DMS153 (cell line): ENCODE measurements around the gene DBNL.

Experiments used
- DNase-seq: peaks from one replicate; lab custom pipeline; 2025; lab: John Stamatoyannopoulos, UW

DBNL gene

DNA sequence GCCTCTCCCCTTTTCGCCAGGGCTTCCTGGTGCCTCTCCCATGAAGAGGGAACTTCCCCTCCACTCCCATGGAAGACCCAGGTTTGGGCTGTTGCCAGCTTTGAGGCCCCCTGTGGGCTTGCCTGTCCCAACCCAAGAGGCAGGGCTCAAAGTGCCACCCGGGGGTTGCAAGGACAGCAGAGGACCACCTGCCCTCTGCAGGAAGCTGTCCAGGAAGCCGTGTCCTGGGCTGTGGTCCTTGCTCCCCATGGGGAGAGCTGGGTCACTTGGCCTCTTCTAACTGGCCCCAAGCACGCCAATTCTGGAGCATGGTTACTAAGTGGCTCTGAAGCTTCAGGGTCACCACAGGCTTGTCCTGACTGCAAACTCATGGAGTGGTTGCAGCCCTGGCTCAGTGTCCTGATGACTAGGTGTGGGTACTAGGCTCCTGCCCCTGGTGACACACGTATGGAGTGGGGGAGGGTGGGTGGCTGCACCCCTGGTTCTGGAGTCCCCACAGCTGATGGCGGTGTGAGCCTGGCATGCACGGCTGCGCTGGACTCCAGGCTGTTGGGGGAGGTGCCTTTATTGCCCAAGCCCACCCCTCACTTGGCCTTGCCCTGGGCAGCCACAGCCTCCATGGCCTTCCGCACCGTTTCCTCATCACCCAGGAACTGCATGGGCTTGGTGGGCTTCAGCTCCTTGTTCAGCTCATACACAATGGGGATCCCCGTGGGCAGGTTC, 17.8 kb downstream of the DBNL start:
- DNase-seq: no peak

DNA sequence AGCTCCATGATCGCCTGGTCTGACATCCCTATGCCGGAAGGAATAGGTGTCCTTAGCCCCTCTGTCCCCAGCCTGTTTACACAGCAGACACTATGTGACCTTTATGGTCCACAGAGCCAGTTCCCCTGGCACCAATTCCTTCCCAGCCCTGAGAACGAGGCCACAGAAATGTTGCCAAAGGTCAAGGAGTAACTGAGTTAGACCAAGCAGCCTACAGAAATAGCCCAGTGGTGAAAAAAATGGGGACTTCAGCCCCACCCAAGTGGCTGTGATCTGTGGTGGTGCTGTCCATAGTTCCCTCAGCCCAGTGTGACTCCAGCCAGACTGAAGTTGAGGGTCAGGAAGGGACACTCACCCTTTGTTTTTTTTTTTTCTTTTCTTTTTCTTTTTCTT, 18.4 kb downstream of the DBNL start:
- DNase-seq: no peak

DNA sequence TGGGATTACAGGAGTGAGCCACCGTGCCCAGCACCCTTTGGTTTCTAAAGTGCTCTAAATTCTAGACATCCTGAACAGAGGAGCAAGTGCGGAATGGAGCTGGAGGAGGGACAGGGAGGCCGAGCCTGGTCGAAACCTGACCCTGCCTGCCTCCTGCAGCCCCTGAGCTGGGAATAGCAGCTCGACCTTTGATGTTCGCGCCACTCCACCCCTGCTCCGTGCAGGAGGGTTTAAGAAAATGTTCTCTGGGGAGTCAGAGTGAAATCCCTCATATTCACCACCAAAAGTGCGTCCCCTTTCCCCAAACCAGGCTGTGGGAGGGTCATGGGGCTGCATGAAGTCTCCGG, 19.0 kb downstream of the DBNL start:
- no peak for DNase-seq

DNA sequence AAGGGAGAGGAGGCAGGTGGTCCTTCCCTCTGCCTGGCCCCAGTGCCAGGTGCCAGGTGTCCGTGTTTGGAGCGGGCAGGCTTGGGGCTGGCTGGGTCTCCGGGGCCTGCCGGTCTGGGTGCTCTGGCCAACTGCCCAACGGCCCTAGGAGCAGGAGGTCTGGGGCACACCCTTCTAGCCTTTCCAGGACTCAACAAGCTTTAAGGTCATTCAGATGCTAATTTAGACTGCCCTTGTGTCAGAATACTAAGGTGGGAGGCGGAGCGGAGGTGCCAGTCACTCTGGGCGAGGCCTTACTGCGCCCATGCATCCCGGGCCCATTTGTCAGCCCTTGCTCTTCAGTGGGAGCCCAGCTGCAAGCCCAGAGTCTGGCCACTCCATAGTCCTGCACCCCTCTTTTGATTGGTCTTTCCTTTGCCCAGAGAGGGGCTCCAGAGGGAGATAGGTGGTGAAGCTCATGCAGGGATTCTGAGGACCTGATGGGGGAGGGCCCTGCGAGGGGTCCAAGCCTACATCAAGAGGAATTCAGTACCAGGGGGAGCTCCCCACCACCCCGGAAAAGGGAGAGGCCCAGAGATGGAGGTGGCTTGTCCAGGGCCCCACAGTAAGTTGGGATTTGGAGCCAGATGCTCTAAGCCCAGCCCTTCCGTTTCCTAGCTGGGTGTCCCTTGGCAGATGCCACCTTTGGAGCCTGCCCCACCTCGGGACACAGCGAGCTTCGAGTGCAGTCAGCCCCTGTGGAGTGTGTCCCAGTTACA, 19.6 kb downstream of the DBNL start:
- DNase-seq: no peak

DNA sequence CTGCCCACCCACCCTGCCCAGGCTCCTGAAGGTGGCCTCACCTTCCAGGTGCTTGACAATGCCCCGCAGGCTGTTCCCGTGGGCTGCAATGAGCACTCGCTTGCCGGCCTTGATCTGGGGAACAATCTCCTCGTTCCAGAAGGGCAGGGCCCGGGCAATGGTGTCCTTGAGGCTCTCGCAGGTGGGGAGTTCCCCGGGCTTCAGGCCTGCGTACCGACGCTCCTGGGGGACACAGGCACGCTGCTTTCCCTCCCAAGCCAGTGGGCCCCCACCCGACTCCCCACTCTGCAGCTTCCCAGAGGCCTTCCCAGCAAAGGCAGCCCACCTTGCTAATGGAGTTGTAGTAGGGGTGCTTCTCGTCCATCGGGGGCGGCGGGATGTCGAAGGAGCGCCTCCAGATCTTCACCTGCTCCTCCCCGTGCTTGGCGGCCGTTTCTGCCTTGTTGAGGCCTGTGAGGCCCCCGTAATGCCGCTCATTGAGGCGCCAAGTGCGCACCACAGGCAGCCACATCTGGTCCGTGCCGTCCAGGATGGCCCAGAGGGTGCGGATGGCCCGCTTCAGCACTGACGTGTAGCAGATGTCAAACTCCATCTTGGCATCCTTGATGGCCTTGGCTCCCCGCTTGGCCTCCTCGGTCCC, 20.4 kb downstream of the DBNL start:
- no peak for DNase-seq

DNA sequence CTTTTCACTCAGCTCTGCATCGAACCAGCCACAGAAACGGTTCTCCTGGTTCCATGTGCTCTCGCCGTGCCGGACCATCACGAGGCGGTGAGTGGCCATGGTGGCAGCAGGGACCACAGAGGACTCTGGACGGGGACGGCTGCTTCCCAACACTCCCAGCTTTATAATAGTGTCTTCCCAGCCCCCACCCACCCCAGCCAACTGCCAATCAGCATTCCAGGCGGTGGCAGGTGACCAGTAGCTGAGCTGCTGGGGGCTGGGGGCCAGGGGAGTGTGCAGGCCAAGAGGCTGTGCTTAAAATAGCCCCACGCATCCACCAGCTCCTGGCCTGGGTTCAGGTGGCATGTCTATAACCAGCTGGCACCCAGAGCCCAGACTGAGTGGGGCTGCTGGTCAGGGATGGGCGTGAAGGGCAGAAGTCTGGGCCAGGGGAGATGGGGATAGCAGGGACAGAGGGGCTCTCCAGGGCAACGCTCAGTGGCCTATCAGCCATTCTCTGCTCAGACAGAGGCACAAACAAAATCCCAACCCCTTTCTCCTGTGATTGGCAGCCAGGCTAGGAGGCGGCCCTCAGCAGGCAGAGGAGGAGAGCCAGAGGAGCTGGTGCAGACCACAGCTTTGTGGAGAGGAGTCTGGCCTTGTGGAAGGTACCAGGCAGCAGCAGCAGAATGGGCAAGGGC, 21.1 kb downstream of the DBNL start, which contains the start of gene PGAM2:
Gene PGAM2, minus strand, starts transcription at position 137 of the 680 bp plus-strand sequence. Its CDS starts 38 bp downstream, at position 99.
- no peak for DNase-seq

DNA sequence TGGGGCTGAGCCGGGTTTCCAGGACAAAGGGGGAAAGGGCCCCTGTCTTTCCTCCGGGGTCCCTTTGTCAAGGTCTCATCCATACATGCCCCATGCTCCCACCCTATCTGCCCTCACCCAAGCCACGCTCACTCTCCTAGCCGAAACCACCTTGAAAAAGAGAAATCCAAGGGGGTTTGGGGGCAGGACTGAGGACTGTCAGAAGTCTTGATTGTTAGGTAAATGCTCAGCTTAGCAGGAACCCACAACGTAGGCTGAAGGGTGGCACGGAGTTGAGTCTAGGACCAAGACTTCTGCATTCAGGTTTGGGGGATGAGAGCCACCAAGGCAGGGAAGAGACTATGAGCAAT, 21.6 kb downstream of the DBNL start:
- DNase-seq: no peak

DNA sequence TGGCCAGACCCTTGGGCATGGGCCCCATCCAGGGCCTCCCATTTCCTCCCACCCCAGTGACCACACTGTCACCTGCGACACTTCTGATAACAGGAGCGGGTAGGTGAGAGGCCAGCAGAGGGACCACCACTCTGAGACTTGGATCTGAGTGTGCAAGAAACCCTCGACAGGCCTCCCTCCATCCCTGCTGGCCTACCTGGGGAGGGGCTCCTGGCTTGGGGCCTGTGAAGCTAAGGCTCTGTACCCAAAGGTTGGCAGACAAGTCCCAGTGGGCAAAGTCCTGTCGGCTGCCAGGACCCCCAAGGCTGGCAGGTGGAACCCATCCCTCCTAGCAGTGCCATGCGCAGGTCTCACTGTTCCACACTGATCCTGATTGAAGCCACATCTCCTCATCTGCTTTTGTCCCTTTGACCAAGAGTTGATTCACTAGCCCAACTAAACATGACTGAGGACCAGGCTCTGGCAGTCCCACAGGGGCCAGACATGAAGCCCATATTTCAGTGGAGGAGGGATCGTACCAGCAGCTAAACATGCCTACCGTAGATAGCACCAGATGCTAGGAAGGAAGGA, 22.1 kb downstream of the DBNL start:
- DNase-seq: no peak

DNA sequence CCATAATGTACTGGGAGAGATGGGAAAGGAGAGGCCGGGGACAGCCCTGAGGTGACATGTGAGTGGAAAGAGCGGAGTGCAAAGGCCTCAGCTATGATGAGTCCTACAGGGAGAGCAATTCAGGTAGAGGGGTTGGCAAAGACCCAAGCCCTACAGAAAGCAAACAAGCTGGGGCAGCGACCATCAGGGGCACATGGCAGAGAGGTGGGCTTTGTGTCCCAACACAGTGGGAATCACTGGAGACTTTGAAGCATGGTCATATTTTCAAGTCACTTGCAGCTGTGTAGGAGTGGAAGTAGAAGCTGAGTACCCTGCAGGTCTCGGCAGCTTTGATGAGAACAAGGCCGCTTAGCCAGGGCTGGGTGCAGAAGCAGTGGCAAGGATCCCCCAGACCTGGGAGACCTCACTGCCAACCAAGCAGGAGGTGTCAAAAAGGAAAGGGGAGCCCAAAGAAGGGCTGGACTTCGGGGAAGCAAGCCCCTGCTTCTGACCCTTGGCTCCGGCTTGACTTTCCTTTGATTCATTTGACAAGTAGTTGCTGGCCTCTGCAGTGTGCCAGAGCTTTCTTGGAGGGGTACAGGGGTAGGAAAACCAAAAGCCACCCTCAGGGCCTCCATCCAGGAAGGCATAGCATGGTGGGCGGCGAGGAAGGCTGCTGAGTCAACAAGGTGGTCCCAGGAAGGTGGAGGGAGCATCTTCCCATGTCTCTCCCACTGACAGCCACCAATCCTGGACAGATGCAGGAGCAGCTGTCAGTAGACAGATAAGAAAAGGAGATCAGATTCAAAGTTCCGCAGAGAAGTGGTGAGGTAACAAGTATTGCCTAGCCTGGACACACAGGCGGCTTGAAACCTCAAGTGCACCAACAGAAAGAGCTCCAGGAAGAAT, 22.8 kb downstream of the DBNL start:
- DNase-seq: no peak

DNA sequence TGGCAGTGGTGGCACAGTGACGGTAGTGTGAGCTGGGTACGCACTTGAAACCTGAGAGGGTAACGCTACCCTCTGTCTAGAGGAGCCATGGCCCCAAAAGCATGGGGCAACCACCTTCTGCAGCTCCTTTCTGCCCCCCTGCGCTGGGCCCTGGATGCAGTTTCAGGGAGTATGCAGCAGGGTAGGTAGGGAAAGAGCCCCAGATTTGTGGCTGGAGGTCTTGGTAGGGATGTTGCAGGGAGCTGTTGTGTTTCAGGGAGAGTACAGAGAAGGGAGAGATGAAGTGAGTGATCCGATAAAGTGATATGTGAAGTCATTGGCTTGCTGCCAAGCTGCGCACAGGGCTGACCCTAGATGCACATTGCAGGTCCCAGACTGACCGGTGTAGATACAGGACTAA, 23.6 kb downstream of the DBNL start:
- DNase-seq: no peak

DNA sequence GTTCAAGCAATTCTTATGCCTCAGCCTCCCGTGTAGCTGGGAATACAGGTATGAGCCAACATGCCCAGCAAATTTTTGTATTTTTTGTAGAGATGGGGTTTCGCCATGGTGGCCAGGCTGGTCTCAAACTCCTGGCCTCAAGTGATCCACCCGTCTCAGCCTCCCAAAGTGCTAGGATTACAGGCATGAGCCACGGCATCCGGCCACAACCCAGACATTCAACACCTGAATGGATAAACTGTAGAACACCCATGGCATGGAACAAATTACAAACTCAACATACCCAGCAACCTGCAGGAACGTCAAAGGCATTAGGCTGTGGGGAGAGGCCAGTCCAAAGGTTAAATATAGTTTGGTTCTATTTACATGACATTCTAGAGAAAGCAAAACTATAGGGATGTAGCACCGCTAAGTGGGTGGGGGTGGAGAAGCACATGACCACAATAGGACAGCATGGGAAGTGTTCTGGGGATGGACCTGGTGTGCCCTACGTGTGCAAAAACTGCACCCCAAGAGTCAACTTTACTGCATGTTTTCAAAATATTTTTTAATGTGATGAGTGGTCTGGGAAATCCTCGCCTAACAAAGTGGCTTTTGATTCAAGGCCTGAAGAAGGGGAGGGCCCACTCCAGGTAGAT, 27.3 kb downstream of the DBNL start:
- DNase-seq: no peak

DNA sequence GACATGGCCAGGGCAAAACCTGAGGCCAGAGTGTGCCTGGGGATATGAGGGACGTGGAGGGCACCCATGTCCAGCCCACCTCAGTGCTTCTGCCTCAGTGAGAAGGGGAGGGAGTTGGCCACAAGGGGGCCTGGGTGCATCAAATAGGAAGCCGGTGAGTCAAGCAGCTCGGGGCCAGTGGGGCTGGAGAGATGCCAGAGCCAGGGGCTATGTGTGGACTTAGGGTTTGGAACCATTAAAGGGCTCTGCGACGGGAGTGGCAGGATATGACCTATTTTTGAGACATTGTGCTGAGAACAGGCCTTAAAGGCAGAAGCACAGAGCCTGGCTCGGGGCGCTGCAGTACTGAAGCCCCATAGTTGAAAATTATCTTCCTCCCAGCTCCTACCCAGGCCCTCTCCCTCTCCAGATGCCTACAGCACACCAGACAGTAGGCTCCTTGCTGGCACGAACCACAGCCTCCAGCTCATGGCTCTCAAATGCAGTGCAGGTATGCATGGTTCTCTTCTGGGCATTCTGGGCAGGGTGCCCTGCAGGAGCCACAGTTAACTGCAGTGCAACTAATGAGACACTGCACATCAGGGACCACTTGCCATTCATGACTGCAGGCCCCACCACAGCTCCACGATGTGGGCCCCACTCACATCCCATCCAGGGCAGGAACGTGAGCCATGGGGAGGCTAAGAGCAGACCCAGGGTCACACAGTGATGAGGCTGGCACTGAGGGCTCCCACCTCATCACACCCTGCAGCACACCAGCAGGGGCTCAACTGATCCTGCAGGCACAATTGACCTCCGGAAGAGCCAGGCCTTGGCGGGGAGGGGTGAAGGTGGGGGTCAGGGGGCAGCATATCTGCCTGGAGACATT, 28.1 kb downstream of the DBNL start:
- DNase-seq: no peak

DNA sequence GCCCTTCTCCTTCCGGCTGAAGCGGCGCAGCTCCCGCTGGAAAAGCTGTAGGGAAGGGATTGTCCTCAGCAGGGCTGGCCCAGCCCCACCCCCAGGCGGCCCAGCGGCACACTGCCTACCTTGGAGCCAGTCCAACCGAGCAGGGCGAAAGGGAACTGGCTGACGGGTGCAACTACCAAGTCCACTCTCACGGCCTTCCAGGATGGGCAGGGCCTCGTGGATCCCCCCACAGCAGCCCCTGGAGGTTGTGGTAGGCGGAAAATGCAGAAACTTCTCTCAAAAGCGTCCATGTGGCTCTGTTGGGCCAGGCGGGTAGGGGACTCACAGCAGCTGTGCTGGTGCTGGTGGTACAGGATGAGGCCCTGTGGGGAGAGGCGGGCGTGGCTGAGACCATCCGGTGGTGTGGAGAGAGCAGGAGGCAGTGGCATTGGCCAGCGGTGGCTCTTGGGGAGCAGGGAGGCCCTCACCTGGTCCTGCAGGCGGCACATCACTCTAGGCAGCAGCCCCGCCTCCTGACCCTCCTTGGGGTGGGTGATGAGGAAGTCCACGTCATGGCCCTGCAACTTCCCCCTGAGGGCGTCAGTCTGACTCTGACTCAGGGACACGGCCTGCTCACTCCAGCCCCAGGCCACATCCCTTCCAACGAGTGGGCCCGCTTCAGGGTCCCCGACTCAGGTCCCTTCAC, 29.3 kb downstream of the DBNL start:
- no peak for DNase-seq

DNA sequence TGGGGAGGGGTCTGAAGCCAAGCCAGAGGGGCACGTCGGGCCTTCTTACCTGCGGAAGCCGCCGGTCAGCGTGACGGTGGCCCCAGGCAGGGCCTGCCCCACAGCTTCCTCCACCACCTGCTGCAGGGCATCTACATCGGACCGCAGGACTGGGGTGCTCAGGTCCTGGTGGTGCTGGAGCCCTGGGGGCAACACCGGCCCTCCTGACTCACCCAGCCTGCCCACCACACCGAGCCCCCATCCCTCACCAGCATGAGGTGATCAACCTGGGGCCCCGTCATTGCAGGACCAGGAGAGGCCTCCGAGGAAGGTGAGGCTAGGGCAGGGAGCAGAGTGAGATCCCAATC, 29.8 kb downstream of the DBNL start:
- no peak for DNase-seq

DNA sequence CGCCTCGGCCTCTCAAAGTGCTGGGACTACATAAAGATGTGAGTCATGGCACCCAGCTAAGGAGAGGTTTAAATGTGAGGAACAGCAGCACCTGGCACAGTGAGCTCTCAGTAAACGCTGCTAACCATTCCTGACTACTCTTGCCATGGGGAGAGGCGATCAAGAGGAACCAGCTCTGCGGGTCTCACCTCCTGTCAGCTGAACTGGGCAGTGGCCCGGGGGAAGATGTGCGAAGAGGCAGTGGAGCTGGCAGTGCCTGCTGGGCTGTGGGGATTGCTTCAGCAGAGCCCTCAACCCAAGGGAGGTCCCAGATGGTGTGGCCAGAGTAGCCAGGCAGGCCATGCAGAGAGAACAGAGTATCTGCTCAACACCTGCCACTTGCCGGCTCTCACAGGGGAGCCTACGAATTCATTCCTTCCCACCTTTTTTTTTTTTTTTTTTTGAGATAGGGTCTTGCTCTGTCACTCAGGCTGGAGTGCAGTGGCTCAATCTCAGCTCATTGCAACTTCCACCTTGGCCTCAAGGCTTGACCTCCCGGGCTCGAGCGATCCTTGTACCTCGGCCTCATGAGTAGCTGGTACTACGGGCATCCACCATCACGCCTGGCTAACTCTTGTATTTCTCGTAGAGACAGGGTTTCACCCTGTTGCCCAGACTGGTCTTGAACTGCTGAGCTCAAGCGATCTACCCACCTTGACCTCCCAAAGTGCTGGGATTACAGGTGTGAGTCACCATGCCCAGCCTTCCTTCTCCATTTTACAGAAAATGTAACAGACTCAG, 31.0 kb downstream of the DBNL start:
- no peak for DNase-seq

DNA sequence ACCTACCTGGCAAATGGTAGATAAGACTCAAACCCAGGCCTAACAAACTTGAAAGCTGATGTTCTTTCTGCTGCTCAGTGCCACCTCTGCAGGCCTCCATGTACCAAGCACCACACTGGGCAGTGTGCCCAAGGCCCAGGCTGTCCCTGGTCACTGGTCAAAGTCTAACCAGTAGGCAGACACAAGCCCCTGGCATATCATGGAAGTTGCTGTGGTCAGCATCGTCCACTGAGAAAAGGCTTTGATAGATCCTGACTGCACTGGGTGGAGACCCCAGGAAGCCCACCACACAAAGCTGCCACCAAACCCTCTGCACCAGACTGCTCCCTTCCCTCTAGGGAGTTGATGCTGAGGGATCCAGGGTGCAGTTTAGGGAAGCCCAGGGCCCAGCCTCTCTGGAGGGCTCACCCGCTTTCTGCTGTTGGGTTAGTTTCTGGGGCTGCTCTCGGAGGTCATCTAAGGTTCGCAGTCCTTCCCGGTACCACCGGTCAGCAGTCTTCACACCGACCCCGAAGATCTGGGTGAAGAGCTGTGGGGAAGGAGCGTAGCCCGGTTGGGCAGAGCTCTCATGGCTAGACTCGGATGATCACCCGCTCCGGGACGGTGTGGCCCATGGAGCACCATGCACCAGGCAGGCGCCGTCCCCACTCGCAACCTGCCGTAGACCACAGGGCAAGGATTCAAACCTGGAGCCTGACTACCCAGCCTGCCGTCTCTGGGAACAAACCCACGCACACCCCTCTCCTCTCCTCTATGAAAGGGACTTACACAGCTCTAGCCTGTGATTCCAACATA, 31.8 kb downstream of the DBNL start:
- no peak for DNase-seq

DNA sequence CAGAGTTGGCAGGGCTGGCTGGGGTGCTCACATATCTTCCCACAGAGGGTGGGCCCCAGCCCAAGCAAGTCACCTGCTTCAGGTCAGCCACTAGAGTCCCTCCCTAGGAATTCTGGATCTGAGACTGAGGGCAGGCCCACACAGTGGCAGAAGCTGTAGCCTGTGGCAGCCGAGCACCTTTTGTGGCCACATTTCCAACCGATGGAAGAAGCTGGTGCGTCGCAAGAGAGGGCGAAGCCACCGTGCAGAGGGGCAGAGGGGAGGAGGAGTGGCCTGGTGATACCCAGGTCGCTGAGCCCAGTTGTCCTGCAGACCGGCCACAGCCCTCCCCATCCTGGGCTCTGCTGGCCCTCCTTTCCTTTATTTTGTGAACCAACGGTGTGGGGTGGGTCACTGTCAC, 32.6 kb downstream of the DBNL start:
- no peak for DNase-seq

DNA sequence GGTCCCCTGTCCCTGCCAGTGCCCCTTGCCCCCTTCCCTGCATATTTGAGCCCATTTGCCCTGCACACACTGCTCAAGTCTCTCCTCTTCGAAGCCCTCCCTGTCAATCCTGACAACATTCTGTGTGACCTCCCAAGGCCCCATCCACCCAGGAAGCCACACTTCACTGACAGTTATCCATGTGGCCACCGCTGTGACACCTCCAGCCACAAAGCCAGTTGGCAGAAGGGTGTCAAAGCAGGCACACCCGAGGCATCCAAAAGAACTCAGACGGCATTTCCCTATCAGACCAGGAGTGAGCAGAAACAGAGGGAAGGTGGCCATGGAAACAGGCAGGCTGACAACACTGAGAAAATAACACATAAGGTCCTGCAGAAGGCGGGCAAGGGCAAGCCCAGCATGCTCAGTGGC, 33.2 kb downstream of the DBNL start:
- DNase-seq: no peak
